Measurements from ENCODE around the gene PPM1M.

PPM1M gene

DNA sequence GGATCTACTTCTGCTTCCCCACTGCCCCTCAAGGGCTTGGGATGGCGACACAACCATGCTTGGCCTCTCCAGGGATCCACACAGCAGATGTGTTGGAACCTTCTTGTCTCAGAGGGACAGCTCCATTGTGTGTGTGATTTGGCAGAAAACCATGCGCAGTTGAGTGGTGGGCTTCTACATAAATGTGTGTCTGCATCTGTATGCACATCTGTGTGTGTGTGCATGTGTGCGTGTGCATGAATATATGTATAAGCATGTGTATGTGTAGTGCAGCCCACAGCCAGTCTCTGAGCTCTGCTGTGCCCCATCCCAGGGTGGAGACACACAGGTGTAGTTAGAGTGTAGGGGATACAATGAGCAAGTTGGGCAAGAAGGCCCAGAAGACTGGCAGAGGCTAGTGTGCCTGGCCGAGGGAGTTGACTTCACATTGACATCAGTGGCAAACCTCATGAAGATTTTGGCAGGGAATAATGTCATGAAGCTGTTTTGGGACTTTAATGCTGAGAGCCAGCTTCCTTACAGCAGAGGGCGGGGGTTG is 50.2 kb downstream of the PPM1M start:
- no peak for DNase-seq (ENCODE audit: low spot score)

DNA sequence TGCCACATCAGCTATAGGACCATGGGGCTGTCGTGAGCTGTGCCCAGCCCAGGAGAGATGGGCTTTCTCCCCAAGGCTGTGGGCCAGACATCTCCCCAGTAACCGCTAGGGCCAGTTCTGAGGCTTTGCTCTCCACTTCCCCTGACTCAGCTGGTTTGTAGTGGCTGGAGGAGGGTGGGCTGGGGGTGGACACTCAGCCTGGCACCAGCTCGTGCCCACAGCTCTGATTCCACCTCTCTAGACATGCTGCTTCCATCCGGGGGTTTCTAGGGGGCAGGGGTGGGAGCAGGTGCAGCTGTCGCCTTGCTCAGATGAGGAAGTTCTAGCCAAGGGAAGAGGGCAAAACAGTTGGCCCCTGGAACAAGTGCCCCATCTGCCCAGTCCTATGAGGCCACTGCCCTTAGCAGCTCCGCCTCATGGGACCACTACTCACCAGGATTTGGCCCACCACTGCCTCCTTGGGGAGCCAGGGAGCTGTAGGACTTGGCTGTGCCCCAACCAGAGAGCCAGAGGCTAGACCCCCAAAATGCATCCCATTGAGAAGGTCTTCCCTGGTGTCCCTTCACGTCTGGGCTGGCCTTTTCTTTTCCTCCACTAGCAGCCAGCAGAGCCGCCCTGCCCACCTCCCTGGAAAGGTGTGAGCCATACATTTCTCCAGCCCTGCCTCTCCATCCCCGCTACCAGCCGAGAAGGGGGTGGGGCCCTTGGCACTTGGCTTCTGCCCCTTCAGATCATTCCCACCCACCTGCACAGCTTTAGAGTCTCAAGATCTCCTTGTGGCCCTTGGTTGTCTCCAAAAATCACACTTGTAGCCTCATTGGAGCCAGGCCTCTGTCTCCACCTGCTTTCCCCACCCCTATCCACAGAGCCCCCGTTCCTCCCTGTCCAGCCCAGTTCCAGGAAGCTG is 51.9 kb downstream of the PPM1M start:
- DNase-seq (ENCODE audit: low spot score) = no peak

GRCh38 chr3:52298149-52299098 is 52.9 kb downstream of the PPM1M start:
- no peak for DNase-seq (ENCODE audit: low spot score)

GRCh38 chr3:52299247-52299878 is 53.8 kb downstream of the PPM1M start:
- DNase-seq (ENCODE audit: low spot score) = no peak

All from CD4-positive, alpha-beta T cell treated with Interleukin-6 at 100 ng/mL for 8 hours (primary cell).